ENCODE results near the gene CDX2.

The CDX2 gene

DNA sequence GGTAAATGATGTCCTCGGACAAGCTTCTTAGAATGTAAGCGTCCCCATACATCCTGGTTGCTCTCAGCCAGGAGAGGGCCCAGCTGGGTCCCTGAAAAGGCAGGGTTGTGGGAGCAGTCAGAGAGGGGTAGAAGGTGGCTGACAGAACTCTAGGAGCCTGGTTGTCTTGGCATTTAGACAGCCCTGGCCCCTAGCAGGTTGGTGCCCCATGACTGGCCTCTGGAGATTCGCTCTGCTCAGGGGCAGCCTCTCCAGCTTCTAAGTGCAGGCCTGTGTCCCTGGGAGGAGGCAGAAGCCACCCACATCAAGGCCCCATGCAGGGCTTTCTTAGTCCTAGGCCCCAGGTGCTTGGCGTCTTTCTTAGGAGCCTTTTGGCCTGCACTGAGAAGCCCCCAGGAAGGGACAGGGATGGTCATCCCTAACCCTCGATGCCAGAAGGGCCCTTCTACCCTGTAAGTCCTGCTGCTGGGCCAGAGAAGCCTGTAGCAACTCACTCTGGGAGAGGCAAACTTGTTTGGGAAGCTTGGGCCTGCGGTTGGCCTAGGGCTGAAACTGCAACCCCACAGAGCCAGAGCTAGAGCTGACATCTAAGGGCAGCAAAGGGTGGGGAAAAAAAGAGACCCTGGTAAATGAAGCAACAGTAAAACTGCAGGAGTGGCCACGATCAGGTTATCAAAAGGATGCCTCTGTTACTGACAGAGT is 2.8 kb upstream of the CDX2 start:
- no peaks in the 10 kb centered on the region for H3K9me3 Mint-ChIP-seq
- peak overlapping the region; percentile 96 for H3K27ac Mint-ChIP-seq
- H3K4me1 Mint-ChIP-seq, result peaks cover 86% of the 10 kb centered on the region
- TF ChIP-seq, protein P1, sequence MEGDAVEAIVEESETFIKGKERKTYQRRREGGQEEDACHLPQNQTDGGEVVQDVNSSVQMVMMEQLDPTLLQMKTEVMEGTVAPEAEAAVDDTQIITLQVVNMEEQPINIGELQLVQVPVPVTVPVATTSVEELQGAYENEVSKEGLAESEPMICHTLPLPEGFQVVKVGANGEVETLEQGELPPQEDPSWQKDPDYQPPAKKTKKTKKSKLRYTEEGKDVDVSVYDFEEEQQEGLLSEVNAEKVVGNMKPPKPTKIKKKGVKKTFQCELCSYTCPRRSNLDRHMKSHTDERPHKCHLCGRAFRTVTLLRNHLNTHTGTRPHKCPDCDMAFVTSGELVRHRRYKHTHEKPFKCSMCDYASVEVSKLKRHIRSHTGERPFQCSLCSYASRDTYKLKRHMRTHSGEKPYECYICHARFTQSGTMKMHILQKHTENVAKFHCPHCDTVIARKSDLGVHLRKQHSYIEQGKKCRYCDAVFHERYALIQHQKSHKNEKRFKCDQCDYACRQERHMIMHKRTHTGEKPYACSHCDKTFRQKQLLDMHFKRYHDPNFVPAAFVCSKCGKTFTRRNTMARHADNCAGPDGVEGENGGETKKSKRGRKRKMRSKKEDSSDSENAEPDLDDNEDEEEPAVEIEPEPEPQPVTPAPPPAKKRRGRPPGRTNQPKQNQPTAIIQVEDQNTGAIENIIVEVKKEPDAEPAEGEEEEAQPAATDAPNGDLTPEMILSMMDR (IDR thresholded peaks at IDR 0.05), result no peak
- H3K36me3 Mint-ChIP-seq (ENCODE audit: low read depth), result no peaks in the 10 kb centered on the region
- no peak for DNase-seq
- H3K4me3 Mint-ChIP-seq, result no peak overlapping the region
- peaks cover 12% of the 10 kb centered on the region for H3K27me3 Mint-ChIP-seq (ENCODE audit: low read depth, poor library complexity)

DNA sequence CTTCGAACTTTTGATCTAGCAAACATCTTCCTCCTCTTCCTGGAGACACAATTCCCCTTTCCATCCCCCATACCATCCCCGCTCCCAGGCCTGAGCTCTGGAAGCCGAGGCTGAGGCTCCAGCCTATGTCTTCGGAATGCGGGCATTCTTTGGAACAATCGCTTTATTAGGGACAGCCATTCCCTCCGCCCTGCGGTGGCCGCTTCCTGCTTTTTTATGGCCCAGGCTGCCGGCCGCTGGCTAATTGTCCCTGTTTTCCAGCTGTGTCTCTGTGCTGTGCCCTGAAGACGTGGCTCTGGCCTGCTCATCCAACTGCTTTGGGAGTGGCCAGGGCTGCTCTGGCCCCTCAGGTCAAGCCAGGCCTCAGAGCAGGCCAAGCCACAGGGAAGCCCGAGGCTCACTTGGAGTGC is 2.1 kb upstream of the CDX2 start:
- Mint-ChIP-seq H3K36me3 (ENCODE audit: low read depth) (no peaks in the 10 kb centered on the region), H3K9me3 (no peaks in the 10 kb centered on the region), H3K27me3 (ENCODE audit: low read depth, poor library complexity) (peaks cover 12% of the 10 kb centered on the region), H3K4me3 (peak overlapping the region; percentile 97), H3K4me1 (peaks cover 82% of the 10 kb centered on the region), H3K27ac (peak overlapping the region; percentile 96)
- DNase-seq, result peak; percentile 67
- TF ChIP-seq, protein P1 (IDR thresholded peaks at IDR 0.05), result no peak

DNA sequence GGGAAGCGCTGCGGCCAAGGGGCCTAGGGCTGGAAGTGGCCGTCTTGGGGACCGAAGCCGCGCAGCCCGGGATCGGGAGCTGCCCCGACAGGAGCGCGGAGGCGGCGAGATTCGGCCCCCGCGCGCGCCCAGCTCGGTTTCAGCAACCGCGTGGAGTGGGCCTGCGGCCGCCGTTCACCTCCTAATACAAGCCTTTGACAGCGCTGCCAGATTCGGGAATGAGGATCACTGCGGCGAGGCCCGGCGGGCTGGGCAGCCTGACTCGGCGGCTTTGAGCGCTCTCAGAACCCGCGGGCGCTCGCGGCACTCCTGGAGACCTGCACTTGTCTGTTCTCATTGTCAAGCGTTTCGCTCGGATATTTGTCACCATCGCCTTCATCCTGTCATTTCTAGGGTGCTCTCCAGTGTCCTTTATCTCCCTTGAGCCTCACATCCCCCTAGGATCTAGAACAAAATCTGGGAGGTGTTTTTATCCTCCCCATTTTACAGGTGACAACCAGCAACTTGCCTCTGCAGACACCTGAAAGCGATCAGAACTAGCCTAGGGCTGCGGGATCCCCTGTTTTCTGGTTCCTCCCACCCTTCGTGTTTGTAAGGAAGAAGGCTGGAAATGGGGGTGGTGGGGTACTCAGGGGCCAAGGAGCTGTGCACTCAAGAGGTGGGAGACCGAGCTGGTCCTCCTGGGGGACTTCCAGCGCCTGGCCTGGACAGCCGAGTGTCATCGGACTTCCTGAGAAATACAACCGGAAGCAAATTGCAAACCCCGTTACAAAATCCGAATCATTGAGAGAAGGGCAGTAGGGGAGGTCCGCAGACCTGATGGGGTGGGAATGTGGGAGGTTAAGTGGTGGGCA is 1.5 kb upstream of the CDX2 start:
- DNase-seq, result peak; percentile 46
- Mint-ChIP-seq H3K4me3 (peak overlapping the region; percentile 97), H3K27ac (peak overlapping the region; percentile 96), H3K27me3 (ENCODE audit: low read depth, poor library complexity) (peaks cover 11% of the 10 kb centered on the region), H3K36me3 (ENCODE audit: low read depth) (no peaks in the 10 kb centered on the region), H3K9me3 (no peaks in the 10 kb centered on the region), H3K4me1 (peaks cover 82% of the 10 kb centered on the region)
- TF ChIP-seq, protein P1 (IDR thresholded peaks at IDR 0.05), result no peak

DNA sequence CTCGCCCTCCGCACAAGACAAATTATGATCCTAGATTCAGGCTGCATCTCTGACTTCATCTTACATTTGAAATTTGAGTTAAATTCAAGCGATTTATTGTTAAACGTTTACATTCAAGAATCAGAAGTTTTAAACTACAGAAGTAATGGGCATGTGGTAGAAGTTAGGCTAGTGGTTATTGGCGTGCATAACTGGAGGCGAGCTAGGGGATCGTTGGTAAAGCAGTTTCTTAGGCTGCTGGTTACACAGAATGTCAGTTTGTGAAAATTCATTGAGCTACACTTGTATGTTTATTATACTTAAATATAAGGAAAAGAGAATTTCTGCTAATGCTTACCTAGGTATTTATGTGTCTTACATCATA is 733 bp upstream of the CDX2 start:
- Mint-ChIP-seq H3K36me3 (ENCODE audit: low read depth) (no peaks in the 10 kb centered on the region), H3K4me1 (peaks cover 82% of the 10 kb centered on the region), H3K4me3 (peak overlapping the region; percentile 97), H3K27me3 (ENCODE audit: low read depth, poor library complexity) (peaks cover 5% of the 10 kb centered on the region), H3K27ac (peak overlapping the region; percentile 90), H3K9me3 (no peaks in the 10 kb centered on the region)
- no peak for DNase-seq
- TF ChIP-seq, protein P1 (IDR thresholded peaks at IDR 0.05), result no peak

DNA sequence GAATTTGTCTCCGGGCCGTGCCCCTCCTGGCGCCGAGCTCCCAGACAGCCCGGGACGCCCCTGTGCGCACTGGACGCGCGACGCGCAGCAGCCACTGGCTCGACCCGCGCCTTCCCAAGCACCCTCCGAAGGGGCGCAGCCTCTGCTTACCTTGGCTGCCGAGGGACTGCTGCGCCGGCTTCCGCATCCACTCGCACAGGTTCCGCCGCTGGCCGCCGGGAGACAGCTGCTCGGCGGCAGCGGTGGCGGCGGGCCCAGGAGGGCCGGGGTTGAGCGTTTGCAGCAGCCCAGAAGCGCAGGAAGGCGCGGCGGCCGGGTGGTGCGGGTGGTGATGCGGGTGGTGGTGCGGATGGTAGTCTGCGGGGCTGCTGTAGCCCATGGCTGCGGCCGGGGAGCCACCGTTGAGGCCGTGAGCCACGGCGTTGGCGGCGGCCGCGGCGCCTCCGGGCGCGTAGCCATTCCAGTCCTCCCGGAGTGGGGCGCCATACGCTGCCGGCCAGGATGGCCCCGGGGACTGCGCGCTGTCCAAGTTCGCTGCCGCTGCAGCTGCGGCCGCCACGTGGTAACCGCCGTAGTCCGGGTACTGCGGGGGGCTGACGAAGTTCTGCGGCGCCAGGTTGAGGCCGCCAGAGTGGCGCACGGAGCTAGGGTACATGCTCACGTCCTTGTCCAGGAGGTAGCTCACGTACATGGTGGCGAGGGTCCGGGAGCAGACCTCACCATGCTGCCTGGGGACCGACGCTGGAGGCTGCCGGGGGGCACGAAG is 616 bp downstream of the CDX2 start:
- TF ChIP-seq, protein P1 (IDR thresholded peaks at IDR 0.05), result no peak
- Mint-ChIP-seq H3K9me3 (no peaks in the 10 kb centered on the region), H3K4me3 (peak overlapping the region; percentile 97), H3K36me3 (ENCODE audit: low read depth) (no peaks in the 10 kb centered on the region), H3K4me1 (peaks cover 82% of the 10 kb centered on the region), H3K27ac (no peak overlapping the region), H3K27me3 (ENCODE audit: low read depth, poor library complexity) (peaks cover 5% of the 10 kb centered on the region)
- peak; percentile 67 for DNase-seq
